ENCODE results near the gene SLC39A13. TPM values are rescaled to one million over a fixed set of nuclear protein-coding genes. Genes with fewer than 3 reads are reported as not detected.

SLC39A13 gene
- total and polyA plus RNA-seq, 2 donors (not counting 1 experiment from before 2014, with no cell fraction given), result 62.9 to 88.7 TPM

- peak overlapping the region; percentile 40 to 92 (median 66) for H3K4me3 ChIP-seq (replicated peaks in 1 of 4; ENCODE audit: control extremely low read depth in 1 of 4, insufficient read depth in 1 of 4, low read depth in 3 of 4, low read length in 4 of 4)
- no peaks in the 10 kb centered on the region for H4K20me1 ChIP-seq (ENCODE audit: control insufficient read depth, extremely low read depth, insufficient read depth, low read length)
- H3K9me3 ChIP-seq (ENCODE audit: control insufficient read depth, insufficient read depth, low read depth, low read length), result no peaks in the 10 kb centered on the region
- no peak for DNase-seq (ENCODE audit: low read depth in 2 of 2)
- H3K36me3 ChIP-seq (ENCODE audit: control insufficient read depth, insufficient read depth, low read length), result peaks cover 28% of the 10 kb centered on the region
- no peak overlapping the region for H2AFZ ChIP-seq (ENCODE audit: low read length)
- H3K4me2 ChIP-seq (ENCODE audit: extremely low read depth, insufficient read depth, low read length), result peak overlapping the region; percentile 88
- TF ChIP-seq, protein P1, sequence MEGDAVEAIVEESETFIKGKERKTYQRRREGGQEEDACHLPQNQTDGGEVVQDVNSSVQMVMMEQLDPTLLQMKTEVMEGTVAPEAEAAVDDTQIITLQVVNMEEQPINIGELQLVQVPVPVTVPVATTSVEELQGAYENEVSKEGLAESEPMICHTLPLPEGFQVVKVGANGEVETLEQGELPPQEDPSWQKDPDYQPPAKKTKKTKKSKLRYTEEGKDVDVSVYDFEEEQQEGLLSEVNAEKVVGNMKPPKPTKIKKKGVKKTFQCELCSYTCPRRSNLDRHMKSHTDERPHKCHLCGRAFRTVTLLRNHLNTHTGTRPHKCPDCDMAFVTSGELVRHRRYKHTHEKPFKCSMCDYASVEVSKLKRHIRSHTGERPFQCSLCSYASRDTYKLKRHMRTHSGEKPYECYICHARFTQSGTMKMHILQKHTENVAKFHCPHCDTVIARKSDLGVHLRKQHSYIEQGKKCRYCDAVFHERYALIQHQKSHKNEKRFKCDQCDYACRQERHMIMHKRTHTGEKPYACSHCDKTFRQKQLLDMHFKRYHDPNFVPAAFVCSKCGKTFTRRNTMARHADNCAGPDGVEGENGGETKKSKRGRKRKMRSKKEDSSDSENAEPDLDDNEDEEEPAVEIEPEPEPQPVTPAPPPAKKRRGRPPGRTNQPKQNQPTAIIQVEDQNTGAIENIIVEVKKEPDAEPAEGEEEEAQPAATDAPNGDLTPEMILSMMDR (conservative IDR thresholded peaks at IDR 0.05 in 1 of 2, IDR thresholded peaks at IDR 0.05 in 1 of 2; ENCODE audit: low read depth in 1 of 2, low read length in 2 of 2), result no peak
- no peak for TF ChIP-seq EZH2 (IDR thresholded peaks at IDR 0.05; ENCODE audit: low read length, missing control alignments)
- peaks cover 39% of the 10 kb centered on the region for H3K79me2 ChIP-seq (ENCODE audit: control insufficient read depth, insufficient read depth, low read length)
- H3K27ac ChIP-seq (ENCODE audit: insufficient read depth, low read length), result peak overlapping the region; percentile 90
- H3K9ac ChIP-seq (ENCODE audit: insufficient read depth, low read length), result peak overlapping the region; percentile 94
- peaks cover 33% of the 10 kb centered on the region for H3K4me1 ChIP-seq (ENCODE audit: control insufficient read depth, extremely low read depth, insufficient read depth, low read length)
- H3K27me3 ChIP-seq (ENCODE audit: control insufficient read depth, insufficient read depth, low read length), result no peaks in the 10 kb centered on the region
Measured at GRCh38 chr11:47409440-47410369, 1.3 kb downstream of the SLC39A13 start.

GRCh38 chr11:47410370-47411264, 2.2 kb downstream of the SLC39A13 start:
- Histone ChIP-seq H3K4me1 (ENCODE audit: control insufficient read depth, extremely low read depth, insufficient read depth, low read length) (peaks cover 41% of the 10 kb centered on the region), H3K4me2 (ENCODE audit: extremely low read depth, insufficient read depth, low read length) (peak overlapping the region; percentile 88), H2AFZ (ENCODE audit: low read length) (no peak overlapping the region), H3K4me3 (replicated peaks in 1 of 4; ENCODE audit: control extremely low read depth in 1 of 4, insufficient read depth in 1 of 4, low read depth in 3 of 4, low read length in 4 of 4) (peak overlapping the region; percentile 30 to 75 (median 48)), H4K20me1 (ENCODE audit: control insufficient read depth, extremely low read depth, insufficient read depth, low read length) (no peaks in the 10 kb centered on the region), H3K9me3 (ENCODE audit: control insufficient read depth, insufficient read depth, low read depth, low read length) (no peaks in the 10 kb centered on the region), H3K36me3 (ENCODE audit: control insufficient read depth, insufficient read depth, low read length) (peaks cover 35% of the 10 kb centered on the region), H3K27ac (ENCODE audit: insufficient read depth, low read length) (peak overlapping the region; percentile 42), H3K79me2 (ENCODE audit: control insufficient read depth, insufficient read depth, low read length) (peaks cover 43% of the 10 kb centered on the region), H3K9ac (ENCODE audit: insufficient read depth, low read length) (no peak overlapping the region), H3K27me3 (ENCODE audit: control insufficient read depth, insufficient read depth, low read length) (no peaks in the 10 kb centered on the region)
- no peak for DNase-seq (ENCODE audit: low read depth in 2 of 2)
- TF ChIP-seq, protein P1 (conservative IDR thresholded peaks at IDR 0.05 in 1 of 2, IDR thresholded peaks at IDR 0.05 in 1 of 2; ENCODE audit: low read depth in 1 of 2, low read length in 2 of 2), result no peak
- no peak for TF ChIP-seq EZH2 (IDR thresholded peaks at IDR 0.05; ENCODE audit: low read length, missing control alignments)

Measured in fibroblast of lung (primary cell).